Measurements from ENCODE around the gene AFF2.

Gene AFF2

DNA sequence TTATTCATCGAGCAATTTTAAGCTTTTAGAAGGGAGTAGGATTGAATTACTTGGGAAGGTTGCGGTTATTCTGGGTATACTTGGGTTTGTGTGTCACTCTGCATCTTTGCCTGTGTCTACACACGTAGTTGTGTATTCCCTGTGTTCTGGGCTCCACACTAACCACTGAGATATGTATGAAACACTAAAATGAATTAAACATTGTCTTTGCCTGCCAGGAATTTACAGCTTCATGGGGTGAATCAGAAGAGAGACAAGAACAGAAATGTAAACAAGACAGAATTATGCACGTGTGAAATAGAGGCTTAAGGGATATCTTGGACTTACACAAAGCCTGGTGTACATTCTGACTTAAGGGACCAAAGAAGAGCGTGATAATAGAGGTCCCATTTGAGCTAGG is 228.5 kb downstream of the AFF2 start:
- Mint-ChIP-seq H3K27ac (no peak overlapping the region), H3K4me3 (no peak overlapping the region), H3K36me3 (no peaks in the 10 kb centered on the region), H3K4me1 (no peaks in the 10 kb centered on the region), H3K27me3 (no peaks in the 10 kb centered on the region), H3K9me3 (no peaks in the 10 kb centered on the region)
- no peak for DNase-seq
- CTCF ChIA-PET = no interaction called here

DNA sequence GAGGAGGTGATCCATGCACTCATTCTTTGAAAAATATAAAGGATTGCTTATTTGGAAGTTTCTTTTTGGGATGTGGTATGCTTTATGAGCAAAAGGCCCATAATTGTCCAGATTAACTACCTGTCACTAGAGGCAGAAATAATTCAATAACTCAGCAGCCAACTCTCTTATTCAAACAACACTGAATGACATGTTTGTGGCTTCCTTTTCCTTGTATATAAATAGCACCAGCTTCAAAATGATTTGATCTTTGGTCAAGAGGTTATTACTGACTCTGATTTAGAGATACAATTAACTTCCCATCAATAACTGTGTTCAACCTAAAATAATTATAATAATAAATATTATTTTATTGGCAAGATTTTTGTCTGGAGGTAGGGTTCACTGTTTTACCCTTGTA is 232.3 kb downstream of the AFF2 start:
- CTCF ChIA-PET = no interaction called here
- Mint-ChIP-seq H3K36me3 (no peaks in the 10 kb centered on the region), H3K4me3 (no peak overlapping the region), H3K4me1 (peaks cover under 1% of the 10 kb centered on the region), H3K27me3 (no peaks in the 10 kb centered on the region), H3K27ac (no peak overlapping the region), H3K9me3 (no peaks in the 10 kb centered on the region)
- DNase-seq = no peak

DNA sequence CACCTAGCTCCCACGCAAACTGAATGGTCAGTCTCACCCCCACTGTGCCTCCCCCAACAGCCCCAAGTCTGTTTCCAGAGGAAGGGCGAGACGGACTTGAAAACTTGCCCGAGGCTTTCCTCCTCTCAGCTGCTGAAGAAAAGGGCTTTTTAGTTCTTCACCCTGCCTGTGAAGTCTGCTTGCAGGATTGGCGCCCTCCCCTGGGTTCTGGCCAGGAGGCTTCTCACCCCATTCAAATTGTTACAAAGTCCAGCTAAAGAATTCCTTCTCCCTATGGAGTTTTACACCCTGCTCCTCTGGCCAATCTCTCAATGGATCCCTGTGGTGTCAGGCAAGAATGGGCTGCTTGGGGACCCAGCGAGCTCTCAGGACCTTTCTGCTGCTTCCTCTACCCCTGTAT is 241.0 kb downstream of the AFF2 start:
- no peak for DNase-seq
- no peak overlapping the region for H3K4me3 Mint-ChIP-seq
- H3K9me3 Mint-ChIP-seq = peaks cover 5% of the 10 kb centered on the region
- H3K36me3 Mint-ChIP-seq = peaks cover 2% of the 10 kb centered on the region
- no peaks in the 10 kb centered on the region for H3K27me3 Mint-ChIP-seq
- H3K27ac Mint-ChIP-seq = no peak overlapping the region
- CTCF ChIA-PET = no interaction called here
- H3K4me1 Mint-ChIP-seq = peaks cover 18% of the 10 kb centered on the region

DNA sequence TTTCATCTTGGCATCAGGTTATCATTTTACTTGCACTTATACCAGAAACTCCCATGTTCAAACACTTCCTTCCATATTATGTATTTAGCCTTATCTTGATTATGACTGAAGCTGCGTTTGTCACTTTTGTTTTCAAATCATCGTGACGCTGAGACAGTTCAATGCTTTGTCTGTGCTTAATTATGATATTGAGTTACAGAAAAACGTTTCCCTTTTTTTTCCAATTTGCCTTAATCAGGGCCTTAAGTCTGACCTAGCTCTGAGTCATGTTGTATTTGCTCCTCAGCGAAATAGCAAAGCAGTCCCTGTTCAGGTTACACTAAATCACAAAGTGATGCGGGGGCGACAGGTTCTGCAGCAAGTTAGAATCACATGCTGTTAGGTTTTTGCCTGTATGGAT is 254.7 kb downstream of the AFF2 start:
- Mint-ChIP-seq H3K36me3 (no peaks in the 10 kb centered on the region), H3K4me1 (no peaks in the 10 kb centered on the region), H3K27ac (no peak overlapping the region), H3K4me3 (no peak overlapping the region), H3K27me3 (no peaks in the 10 kb centered on the region), H3K9me3 (no peaks in the 10 kb centered on the region)
- DNase-seq = no peak
- CTCF ChIA-PET = no interaction called here

DNA sequence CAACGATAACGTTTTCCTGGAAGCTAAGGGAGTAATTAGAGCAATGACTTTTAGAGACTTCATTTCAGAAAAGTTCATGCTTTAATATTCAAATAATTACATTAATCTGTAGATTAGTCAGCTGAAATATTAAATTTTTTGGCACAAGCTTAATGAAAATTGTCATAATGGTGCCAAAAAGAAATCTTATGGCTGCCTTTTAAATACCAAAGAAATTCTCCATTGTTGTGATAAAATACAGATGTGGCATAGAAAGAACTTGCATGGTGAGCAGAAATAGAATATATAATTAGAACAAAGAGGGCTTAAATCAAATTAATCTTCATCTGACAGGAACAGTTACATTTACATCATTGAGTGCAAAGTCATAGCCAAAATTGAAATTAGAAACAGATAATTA is 263.5 kb downstream of the AFF2 start:
- H3K27ac Mint-ChIP-seq = no peak overlapping the region
- DNase-seq = no peak
- CTCF ChIA-PET = no interaction called here
- no peaks in the 10 kb centered on the region for H3K4me1 Mint-ChIP-seq
- no peak overlapping the region for H3K4me3 Mint-ChIP-seq
- no peaks in the 10 kb centered on the region for H3K9me3 Mint-ChIP-seq
- H3K36me3 Mint-ChIP-seq = no peaks in the 10 kb centered on the region
- no peaks in the 10 kb centered on the region for H3K27me3 Mint-ChIP-seq

DNA sequence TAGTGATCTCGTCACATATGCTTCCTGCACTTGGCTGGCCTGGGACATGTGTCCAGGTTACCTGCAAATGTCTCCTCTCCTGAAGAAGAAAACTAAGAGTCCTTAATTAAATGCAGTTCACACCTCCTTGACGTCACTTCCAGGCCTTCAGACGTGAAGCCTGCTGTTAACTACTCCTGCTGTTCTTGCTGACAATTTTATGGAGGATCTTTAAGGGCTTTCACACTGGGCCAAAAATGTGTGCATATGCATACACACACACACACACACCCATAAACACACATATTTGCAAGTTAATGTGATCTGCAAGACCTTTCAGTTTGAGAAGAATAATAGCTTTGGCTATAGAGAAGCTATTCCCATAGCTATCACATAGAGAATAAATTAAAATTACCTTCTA is 267.9 kb downstream of the AFF2 start:
- CTCF ChIA-PET = no interaction called here
- Mint-ChIP-seq H3K27ac (no peak overlapping the region), H3K27me3 (no peaks in the 10 kb centered on the region), H3K4me3 (no peak overlapping the region), H3K36me3 (no peaks in the 10 kb centered on the region), H3K9me3 (no peaks in the 10 kb centered on the region), H3K4me1 (no peaks in the 10 kb centered on the region)
- DNase-seq = no peak

DNA sequence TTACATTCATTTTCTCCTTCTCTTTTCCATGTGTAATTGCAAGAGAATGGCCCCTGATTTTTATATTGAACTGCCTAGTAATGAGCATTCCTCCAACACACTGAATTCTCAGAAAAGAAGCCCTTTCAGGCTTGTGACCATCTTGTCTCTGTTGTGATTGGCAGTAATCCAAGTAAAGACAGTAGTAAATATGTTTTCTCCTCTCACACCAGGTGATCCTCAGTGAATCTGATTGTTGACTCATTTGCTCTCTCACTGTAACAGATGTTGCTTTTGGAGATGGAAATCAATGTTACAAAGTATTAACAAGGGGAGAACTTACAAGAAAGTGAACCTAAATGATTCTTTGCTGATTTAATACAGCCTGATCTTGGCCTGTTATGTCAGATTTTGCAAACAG is 271.0 kb downstream of the AFF2 start:
- no peak overlapping the region for H3K27ac Mint-ChIP-seq
- CTCF ChIA-PET = no interaction called here

DNA sequence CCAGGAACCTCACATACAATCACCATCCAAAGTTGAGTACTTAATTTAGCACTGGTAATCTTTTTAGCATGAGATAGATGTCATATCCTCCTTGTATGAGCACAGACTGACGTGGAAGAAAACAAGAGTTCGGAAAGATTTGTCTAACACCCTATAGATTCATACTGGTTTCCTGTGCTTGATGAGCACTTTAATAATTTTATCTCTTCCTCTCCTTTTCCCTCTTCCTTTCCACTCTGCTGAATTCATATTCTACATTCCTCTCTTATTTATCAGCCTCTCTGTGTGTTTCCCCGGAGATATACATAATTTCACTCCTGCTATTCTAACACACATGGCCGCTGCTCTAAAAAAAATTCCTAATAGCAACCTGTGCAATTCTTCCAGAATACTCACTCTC is 273.9 kb downstream of the AFF2 start:
- CTCF ChIA-PET = no interaction called here
- no peak overlapping the region for H3K27ac Mint-ChIP-seq
- no peaks in the 10 kb centered on the region for H3K27me3 Mint-ChIP-seq
- DNase-seq = no peak
- peaks cover 8% of the 10 kb centered on the region for H3K9me3 Mint-ChIP-seq
- H3K36me3 Mint-ChIP-seq = no peaks in the 10 kb centered on the region
- no peak overlapping the region for H3K4me3 Mint-ChIP-seq
- no peaks in the 10 kb centered on the region for H3K4me1 Mint-ChIP-seq

More for the DNA sequence above, 271.0 kb downstream of the AFF2 start:
- no peak for DNase-seq
- H3K36me3 Mint-ChIP-seq = no peaks in the 10 kb centered on the region
- no peak overlapping the region for H3K4me3 Mint-ChIP-seq
- no peaks in the 10 kb centered on the region for H3K4me1 Mint-ChIP-seq
- H3K27me3 Mint-ChIP-seq = no peaks in the 10 kb centered on the region
- H3K9me3 Mint-ChIP-seq = no peaks in the 10 kb centered on the region

DNA sequence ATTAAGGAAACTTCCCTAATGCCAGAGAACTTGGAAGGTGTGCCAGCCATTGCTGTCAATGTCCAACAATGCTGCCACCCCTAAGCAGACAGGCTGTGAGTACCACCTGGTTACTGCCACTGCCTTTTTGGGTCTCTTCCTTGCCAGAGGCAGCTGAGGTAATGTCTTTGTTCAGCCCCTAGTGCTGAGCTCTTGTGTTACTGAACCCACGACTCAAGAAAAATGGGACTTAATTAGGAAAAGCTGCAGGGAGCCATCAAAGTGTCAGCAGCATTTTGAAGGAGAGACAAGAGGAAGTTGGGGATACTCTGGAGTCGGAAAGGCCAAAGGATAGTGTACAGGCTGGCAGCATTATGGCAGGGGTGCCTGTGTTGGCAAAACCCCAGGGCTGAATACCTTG is 283.7 kb downstream of the AFF2 start:
- H3K9me3 Mint-ChIP-seq = peaks cover 3% of the 10 kb centered on the region
- H3K27ac Mint-ChIP-seq = no peak overlapping the region
- no peaks in the 10 kb centered on the region for H3K4me1 Mint-ChIP-seq
- H3K27me3 Mint-ChIP-seq = no peaks in the 10 kb centered on the region
- no peaks in the 10 kb centered on the region for H3K36me3 Mint-ChIP-seq
- CTCF ChIA-PET = no interaction called here
- DNase-seq = no peak
- no peak overlapping the region for H3K4me3 Mint-ChIP-seq

DNA sequence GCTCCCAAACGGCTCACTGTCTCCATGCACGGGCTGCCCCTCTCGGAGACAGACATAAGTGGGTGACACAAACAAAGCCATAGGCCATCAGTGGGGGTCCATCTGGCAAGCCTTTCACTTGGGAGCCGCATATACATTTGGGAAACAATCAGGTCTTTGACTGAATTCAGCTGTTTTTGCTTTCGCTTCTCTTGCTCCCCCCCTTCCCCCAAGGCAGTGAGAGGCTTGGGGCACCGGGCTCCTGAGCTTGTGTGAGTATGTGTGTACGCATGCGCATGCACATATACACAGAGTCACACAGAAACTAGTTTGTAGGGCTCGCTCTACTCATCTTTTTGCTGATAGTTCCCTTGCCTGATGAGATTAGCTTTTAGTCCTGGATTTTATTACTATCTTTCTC is 284.4 kb downstream of the AFF2 start:
- no peaks in the 10 kb centered on the region for H3K27me3 Mint-ChIP-seq
- no peak for DNase-seq
- no peaks in the 10 kb centered on the region for H3K4me1 Mint-ChIP-seq
- no peak overlapping the region for H3K4me3 Mint-ChIP-seq
- H3K27ac Mint-ChIP-seq = no peak overlapping the region
- no peaks in the 10 kb centered on the region for H3K36me3 Mint-ChIP-seq
- peaks cover 2% of the 10 kb centered on the region for H3K9me3 Mint-ChIP-seq
- CTCF ChIA-PET = no interaction called here

DNA sequence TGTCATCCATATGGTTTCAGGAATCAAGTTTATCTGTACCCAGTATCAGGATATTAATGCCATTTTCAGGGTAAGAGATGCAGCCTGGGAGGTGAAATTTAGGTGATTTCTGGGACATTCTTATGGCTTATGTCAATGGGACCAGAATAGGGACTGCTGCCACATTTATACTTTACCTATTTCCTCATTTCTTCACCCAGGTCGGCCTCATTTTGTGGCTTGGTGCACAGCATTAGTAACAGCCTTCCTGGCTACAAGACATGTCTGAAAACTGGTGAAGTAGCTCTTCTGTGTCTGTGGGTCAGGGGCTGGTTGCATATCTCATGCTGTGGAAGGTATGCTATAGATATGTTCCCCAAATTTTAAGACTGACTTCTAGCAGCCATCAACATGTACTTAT is 284.8 kb downstream of the AFF2 start:
- no peak overlapping the region for H3K4me3 Mint-ChIP-seq
- DNase-seq = no peak
- no peaks in the 10 kb centered on the region for H3K36me3 Mint-ChIP-seq
- H3K4me1 Mint-ChIP-seq = no peaks in the 10 kb centered on the region
- no peak overlapping the region for H3K27ac Mint-ChIP-seq
- H3K9me3 Mint-ChIP-seq = peaks cover 2% of the 10 kb centered on the region
- no peaks in the 10 kb centered on the region for H3K27me3 Mint-ChIP-seq
- CTCF ChIA-PET = no interaction called here

DNA sequence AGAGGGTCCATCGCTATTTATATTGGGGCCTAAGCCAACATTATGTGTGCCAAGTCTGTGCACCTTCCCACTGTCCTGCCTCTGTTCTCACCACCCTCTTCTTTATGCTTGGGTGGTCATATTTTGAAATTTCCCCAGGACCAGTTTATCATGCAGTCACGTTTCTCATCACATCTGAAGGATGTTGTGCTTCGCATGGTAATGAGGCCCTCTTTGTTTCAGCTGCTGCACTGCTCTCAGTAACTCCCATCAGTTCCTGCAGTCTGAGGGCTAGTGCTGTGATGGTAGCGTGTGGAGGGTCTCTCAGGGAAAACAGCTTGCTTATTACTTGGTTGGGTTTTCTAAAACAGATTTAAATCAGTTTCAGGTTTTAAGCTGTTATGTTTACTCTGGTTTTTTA is 288.0 kb downstream of the AFF2 start:
- no peaks in the 10 kb centered on the region for H3K4me1 Mint-ChIP-seq
- no peak overlapping the region for H3K4me3 Mint-ChIP-seq
- no peaks in the 10 kb centered on the region for H3K27me3 Mint-ChIP-seq
- DNase-seq = no peak
- no peak overlapping the region for H3K27ac Mint-ChIP-seq
- CTCF ChIA-PET = no interaction called here
- no peaks in the 10 kb centered on the region for H3K36me3 Mint-ChIP-seq
- H3K9me3 Mint-ChIP-seq = no peaks in the 10 kb centered on the region

DNA sequence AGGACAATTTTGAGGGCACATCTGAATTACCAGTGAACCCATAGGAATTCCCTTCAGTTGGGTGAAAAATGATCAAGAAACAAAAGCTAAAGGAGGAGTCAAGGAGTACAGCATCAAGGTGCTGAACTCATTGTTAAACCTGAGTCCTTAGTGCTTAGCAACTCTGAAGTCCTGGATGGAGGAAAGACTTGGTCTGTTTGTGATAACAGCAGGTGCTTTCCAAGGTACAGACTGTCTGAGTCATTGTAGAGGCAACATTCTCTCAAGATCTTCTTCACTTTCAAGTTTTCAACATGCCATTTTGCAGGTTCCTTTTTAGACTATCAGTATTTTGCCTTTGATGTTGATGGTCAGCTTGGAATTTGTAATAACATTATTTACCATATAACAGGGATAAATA is 293.9 kb downstream of the AFF2 start:
- CTCF ChIA-PET = no interaction called here
- Mint-ChIP-seq H3K9me3 (no peaks in the 10 kb centered on the region), H3K27me3 (no peaks in the 10 kb centered on the region), H3K36me3 (no peaks in the 10 kb centered on the region), H3K4me1 (no peaks in the 10 kb centered on the region), H3K4me3 (no peak overlapping the region), H3K27ac (no peak overlapping the region)
- DNase-seq = no peak

DNA sequence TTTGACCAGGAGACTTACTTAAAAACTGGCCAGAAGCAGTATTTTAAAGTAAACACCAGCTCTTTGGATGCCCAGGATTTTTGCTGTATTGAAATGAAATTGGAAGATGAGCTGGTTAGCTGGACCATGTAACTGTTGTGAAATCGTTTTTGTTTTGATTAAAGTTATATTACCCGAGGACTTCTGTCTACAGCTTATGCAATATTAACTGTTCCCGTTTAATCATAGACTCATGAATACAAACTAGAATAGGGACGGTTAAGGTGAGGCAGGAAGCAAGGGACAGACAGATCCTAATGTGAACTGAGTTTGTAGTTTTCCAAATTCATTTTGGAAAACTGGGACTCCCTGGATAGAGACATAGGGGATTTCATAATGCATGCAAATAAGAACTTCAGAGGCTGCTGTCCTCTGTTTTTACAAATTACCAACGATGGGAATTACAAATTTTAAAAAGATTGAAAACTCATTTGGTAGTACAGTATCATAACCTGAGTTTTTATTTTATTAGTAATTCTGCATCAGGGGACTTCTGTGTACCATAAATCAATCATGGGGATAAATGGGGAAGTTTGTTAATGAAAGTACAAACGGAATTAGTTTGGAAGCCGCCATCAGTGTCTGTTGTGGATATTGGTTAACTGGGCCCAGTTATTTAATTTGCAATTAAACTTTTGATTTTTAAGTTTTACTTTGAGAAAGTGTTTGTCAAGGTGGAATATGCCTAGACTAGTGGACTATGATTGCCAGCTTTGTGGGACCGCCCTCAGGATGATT is 304.4 kb downstream of the AFF2 start:
- no peaks in the 10 kb centered on the region for H3K4me1 Mint-ChIP-seq
- no peak overlapping the region for H3K27ac Mint-ChIP-seq
- no peaks in the 10 kb centered on the region for H3K9me3 Mint-ChIP-seq
- H3K27me3 Mint-ChIP-seq = no peaks in the 10 kb centered on the region
- no peak overlapping the region for H3K4me3 Mint-ChIP-seq
- DNase-seq = no peak
- CTCF ChIA-PET = no interaction called here
- no peaks in the 10 kb centered on the region for H3K36me3 Mint-ChIP-seq

DNA sequence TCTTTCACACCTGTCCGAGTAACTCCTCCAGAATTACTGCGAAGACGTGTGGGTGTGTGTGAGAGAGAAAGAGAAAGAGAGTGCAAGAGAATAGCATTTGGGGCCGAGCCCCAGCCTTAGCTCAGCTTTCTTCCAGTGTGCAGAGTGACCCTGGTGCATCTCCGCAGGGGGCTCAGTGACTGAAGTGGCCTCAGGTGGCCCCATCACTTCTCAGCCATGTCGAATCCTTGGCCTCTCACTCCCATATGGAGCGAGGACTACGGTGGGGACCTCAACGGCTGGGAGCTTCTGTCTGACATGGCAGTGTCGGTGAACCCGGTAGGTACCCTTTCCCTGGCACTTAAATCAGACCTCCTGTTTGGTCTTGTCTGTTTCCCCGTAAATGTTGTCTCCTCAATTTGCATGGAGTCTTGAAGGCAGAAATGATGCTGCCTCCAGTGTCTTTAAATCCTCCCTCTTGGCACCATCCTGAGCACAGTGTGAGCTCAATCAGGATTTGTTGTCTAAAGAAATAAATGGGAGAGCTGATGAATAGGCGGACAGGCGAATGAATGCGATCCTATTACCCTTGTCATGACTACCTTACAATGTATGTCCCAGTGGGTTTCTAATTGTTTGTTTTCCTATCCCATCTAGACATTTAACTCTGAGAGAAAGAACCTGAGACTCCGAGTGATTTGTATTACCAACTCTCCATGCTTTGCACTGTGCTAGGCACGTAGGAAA is 305.9 kb downstream of the AFF2 start:
- H3K4me1 Mint-ChIP-seq = no peaks in the 10 kb centered on the region
- H3K27me3 Mint-ChIP-seq = no peaks in the 10 kb centered on the region
- H3K36me3 Mint-ChIP-seq = no peaks in the 10 kb centered on the region
- DNase-seq = no peak
- H3K4me3 Mint-ChIP-seq = no peak overlapping the region
- H3K27ac Mint-ChIP-seq = no peak overlapping the region
- CTCF ChIA-PET = no interaction called here
- no peaks in the 10 kb centered on the region for H3K9me3 Mint-ChIP-seq

All from activated naive CD4-positive, alpha-beta T cell treated with anti-CD3 and anti-CD28 coated beads, Interleukin-2, amount 10 ng/mL, durations not matched to agents 7 days and 5 days (primary cell).